Epithelial cell of esophagus (primary cell): ENCODE measurements around the gene HEXD.
"Not testable (repeated sequence)": the region's sequence is repeated elsewhere in the genome, so short reads cannot be mapped to it uniquely, and the experiment has no call there.

Experiments
- DNase-seq: peaks from one replicate; pipeline ENCODE4 v3.0.0; 2010; ENCODE audit warnings: low read depth
- H3K4me3 ChIP-seq: 2 replicates; pipeline ENCODE4 v1.5.1; 2011; ENCODE audit warnings: mild to moderate bottlenecking, low read length, control low read depth
- TF ChIP-seq, protein P1 (sequence below): IDR thresholded peaks from 2 replicates; pipeline ENCODE4 v1.5.1; 2011; ENCODE audit warnings: low read depth, mild to moderate bottlenecking, low read length, control low read depth, inconsistent platforms; ENCODE audit not compliant: insufficient read depth; ENCODE audit errors: missing control alignments

HEXD gene

DNA sequence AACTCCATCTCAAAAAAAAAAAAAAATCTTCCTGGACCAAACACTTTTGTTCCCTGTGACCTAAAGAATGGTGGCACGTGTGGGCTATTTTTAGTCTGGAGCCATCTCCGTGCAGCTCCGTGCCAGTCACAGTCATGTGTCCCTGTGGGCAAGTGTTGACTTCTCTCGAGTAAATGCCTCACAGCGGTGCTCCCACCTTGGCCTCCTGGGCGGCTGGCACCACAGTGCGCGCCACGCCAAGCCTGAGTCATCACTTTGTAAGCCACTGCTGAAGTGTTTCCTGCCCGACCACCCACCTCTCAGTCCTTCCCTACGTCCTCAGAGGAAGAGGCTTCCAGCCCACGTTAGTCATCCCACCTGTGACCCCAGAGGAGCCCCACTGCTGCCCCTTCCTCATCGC lies 10.9 kb upstream of the HEXD start:
- TF ChIP-seq, protein P1, sequence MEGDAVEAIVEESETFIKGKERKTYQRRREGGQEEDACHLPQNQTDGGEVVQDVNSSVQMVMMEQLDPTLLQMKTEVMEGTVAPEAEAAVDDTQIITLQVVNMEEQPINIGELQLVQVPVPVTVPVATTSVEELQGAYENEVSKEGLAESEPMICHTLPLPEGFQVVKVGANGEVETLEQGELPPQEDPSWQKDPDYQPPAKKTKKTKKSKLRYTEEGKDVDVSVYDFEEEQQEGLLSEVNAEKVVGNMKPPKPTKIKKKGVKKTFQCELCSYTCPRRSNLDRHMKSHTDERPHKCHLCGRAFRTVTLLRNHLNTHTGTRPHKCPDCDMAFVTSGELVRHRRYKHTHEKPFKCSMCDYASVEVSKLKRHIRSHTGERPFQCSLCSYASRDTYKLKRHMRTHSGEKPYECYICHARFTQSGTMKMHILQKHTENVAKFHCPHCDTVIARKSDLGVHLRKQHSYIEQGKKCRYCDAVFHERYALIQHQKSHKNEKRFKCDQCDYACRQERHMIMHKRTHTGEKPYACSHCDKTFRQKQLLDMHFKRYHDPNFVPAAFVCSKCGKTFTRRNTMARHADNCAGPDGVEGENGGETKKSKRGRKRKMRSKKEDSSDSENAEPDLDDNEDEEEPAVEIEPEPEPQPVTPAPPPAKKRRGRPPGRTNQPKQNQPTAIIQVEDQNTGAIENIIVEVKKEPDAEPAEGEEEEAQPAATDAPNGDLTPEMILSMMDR, result no peak
- no peak overlapping the region for H3K4me3 ChIP-seq
- peak; percentile 26 for DNase-seq

DNA sequence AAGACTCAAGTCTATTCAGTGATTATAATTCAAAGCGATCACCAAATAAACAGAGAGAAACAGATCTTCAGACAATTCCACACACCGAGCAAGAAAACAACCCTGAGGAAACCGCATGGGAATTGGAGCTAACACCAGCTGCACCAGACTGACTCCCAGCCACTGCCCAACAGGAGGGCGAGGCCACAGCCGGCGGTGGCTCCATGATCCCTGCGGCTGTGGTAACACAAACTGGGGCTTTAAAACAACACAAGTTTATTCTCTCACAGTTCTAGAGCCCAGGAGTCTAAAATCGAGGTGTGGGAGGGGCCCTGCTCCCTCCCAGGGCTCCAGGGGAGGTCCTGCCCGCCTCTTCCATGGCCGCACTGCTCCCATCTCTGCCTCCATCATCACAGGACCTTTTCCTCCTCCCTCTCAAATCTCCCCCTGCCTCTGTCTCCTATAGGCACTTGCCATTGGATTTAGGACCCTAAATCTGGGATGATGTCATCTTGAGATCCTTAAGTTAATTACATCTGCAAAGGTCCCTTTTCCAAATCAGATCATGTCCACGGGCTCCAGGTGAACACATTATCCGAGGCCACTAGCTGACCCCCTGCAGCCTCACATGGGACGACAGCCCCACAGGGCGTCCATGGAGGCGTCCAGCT lies 9.7 kb upstream of the HEXD start:
- no peak for DNase-seq
- TF ChIP-seq, protein P1, result no peak
- no peak overlapping the region for H3K4me3 ChIP-seq

DNA sequence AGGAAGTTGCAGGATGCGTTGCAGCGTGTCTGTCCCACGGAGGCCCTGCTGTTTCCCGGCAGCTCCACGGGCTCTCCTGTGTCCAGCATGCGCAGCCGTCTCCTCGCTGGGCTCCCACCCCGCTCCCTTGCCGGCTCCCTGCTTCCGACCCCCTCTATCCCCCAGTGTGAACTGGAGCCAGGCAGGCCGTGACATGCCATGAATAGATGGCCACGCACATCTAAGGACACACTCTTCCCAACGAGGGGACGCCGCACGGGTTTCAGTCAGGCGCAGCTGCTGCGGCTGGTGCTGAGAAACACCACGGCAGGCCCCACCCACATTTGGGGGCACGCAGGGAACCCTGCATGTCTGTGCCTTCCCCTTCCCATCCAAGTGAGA lies 9.2 kb upstream of the HEXD start:
- no peak overlapping the region for H3K4me3 ChIP-seq
- TF ChIP-seq, protein P1, result no peak
- DNase-seq, result no peak

DNA sequence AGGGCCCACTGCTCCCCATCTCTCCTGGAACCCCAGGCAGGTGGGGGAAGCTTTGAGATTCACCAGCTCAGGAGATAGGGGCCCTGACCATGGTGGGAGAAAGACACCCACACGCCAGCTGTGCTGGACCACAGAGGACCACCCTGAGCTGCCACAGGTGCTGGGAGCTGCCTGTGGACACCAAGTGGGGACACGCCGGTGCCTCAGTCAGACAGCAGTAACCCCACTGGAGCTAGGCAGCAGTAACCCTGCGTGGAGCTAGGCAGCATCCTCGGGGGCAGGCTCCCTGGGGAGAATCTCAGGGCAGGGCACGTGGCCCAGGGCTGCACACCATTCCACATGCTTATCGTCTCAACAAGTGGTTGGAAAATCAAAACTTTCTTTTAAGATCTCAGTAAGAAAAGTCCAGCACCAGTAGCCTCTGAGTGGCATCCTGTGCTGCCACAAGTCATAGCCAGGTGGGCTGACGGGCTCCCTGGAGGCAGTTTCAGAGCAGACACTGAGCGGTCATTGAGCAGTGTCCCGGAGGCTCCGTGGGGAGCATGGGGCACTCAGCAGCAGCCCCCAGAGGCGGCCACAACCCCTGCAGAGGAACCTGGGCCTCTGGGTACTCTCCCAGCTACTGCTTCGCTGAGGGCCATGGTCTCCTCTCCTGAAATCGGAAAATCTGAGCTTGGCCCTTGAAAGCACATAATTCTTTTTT lies 8.0 kb upstream of the HEXD start:
- TF ChIP-seq, protein P1, result no peak
- no peak for DNase-seq
- no peak overlapping the region for H3K4me3 ChIP-seq

DNA sequence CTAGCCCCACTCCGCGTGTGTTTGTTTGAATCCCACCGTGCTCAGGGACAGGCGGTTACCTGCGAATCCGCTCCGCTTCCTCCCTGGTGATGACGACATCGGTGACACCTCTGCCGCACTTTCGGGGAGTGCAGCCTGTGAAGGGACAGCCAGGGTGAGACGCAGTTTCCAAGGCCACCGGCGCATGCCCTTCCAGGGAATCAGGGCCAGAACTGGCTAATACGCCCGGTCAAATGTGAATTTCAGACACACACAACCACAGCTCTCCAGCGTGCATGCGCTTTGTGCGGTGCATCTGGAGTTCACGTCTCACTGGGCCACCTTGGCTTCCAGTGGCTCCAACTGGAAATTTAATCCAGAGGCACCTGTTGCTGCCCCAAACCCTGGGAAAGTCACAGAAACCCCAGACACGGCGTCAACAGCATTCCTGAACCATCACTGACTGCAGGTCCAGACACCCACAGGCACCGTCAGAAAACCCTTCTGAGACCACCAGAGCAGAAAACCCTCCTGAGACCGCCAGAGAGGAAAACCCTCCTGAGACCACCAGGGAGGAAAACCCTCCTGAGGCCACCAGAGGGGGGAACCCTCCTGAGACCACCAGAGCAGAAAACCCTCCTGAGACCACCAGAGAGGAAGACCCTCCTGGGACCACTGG lies 6.6 kb upstream of the HEXD start:
- H3K4me3 ChIP-seq, result no peak overlapping the region
- TF ChIP-seq, protein P1, result no peak
- no peak for DNase-seq

DNA sequence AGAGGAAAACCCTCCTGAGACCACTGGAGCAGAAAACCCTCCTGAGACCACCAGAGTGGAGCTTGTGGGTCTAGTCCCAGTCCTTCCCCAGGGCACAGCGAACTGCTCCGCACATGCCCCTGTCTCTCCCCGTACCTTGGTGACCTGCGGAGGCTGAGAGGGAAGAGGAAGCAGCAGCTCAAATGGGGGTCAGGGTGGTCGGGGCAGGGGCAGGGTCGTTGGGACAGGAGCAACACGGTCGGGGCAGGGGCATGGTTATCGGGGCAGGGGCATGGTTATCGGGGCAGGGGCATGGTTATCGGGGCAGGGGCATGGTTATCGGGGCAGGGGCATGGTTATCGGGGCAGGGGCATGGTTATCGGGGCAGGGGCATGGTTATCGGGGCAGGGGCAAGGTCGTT lies 6.1 kb upstream of the HEXD start:
- not testable (repeated sequence) for DNase-seq, H3K4me3 ChIP-seq
